GM12878 (cell line): ENCODE measurements around the gene PPP1R13L.

Experiments
- CHD1 ChIP-seq: IDR thresholded peaks from 2 replicates; pipeline ENCODE4 v1.6.1; 2012; ENCODE audit warnings: low read depth, low read length, improper control_type of control experiment
- CREM ChIP-seq: IDR thresholded peaks from 2 replicates; pipeline ENCODE4 v1.6.1; 2014; ENCODE audit warnings: antibody characterized with exemption, low read depth
- CTCF ChIP-seq, 3 experiments: IDR thresholded peaks in 2 of 3; conservative IDR thresholded peaks in 1 of 3; 2 replicates each; pipeline ENCODE4 v1.5.1; 2011; ENCODE audit warnings: low read depth in 3 of 3, low read length in 3 of 3, mild to moderate bottlenecking in 3 of 3, control low read depth in 2 of 3, moderate library complexity in 2 of 3, inconsistent platforms in 1 of 3, mixed read lengths in 1 of 3; ENCODE audit not compliant: control insufficient read depth in 2 of 3, insufficient read depth in 1 of 3; ENCODE audit errors: extremely low read depth in 1 of 3
- ELK1 ChIP-seq: IDR thresholded peaks from 2 replicates; pipeline ENCODE4 v1.6.1; 2012; ENCODE audit warnings: low read depth, low read length, improper control_type of control experiment
- EP300 ChIP-seq, 2 experiments: fragments of 150-350 bp in 1 of 2; IDR thresholded peaks; 2 replicates each; pipeline ENCODE4 v1.6.1; 2011 to 2012; ENCODE audit warnings: low read depth in 2 of 2, low read length in 2 of 2, borderline replicate concordance in 1 of 2, improper control_type of control experiment in 1 of 2, inconsistent platforms in 1 of 2; ENCODE audit not compliant: control insufficient read depth in 1 of 2
- FOXK2 ChIP-seq: fragments of 450-650 bp; IDR thresholded peaks from 2 replicates; pipeline ENCODE4 v1.6.1; 2017; ENCODE audit warnings: mild to moderate bottlenecking, moderate library complexity
- GATAD2B ChIP-seq: fragments of 450-650 bp; conservative IDR thresholded peaks from 2 replicates; pipeline ENCODE4 v1.6.1; 2017; ENCODE audit warnings: low read depth, mild to moderate bottlenecking, moderate library complexity
- KAT2A ChIP-seq: conservative IDR thresholded peaks from 2 replicates; pipeline ENCODE4 v1.6.1; 2011; ENCODE audit warnings: low read depth, low read length; ENCODE audit not compliant: control insufficient read depth
- PBX3 ChIP-seq: IDR thresholded peaks from 2 replicates; pipeline ENCODE4 v1.6.1; 2011; ENCODE audit warnings: mild to moderate bottlenecking, low read depth, low read length, moderate library complexity; ENCODE audit not compliant: insufficient replicate concordance
- POLR2AphosphoS5 ChIP-seq: IDR thresholded peaks from 2 replicates; pipeline ENCODE4 v1.6.1; 2011; ENCODE audit warnings: mild to moderate bottlenecking, low read length, inconsistent platforms
- SIN3A ChIP-seq: IDR thresholded peaks from 2 replicates; pipeline ENCODE4 v1.6.1; 2012; ENCODE audit warnings: low read depth, low read length, improper control_type of control experiment
- TARDBP ChIP-seq: IDR thresholded peaks from 2 replicates; pipeline ENCODE4 v1.6.1; 2016; ENCODE audit warnings: borderline replicate concordance
- TF ChIP-seq, protein P1 (sequence below): fragments of 450-650 bp; formaldehyde crosslinking; IDR thresholded peaks from 2 replicates; pipeline ENCODE4 v1.4.0; 2022; ENCODE audit warnings: mild to moderate bottlenecking, moderate library complexity

DNA sequence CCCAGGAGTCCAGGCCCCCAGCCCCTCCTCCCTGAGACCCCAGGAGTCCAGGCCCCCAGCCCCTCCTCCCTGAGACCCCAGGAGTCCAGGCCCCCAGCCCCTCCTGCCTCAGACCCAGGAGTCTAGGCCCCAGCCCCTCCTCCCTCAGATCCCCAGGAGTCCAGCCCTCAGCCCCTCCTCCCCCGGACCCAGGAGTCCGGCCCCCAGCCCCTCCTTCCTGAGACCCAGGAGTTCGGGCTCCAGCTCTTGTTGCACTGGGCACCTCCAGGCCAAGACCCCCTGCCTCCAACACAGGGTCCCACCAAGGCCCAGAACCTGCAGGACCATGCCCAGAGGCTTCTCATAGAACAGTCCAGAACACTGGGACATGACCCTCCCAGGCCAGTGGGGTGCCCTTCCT lies 15.0 kb upstream of the PPP1R13L start:
- TF ChIP-seq CTCF (IDR thresholded peaks at IDR 0.05 in 2 of 3, conservative IDR thresholded peaks at IDR 0.05 in 1 of 3; ENCODE audit: control insufficient read depth in 2 of 3, extremely low read depth in 1 of 3, insufficient read depth in 1 of 3, low read depth in 3 of 3, low read length in 3 of 3) (no peak), EP300 (IDR thresholded peaks at IDR 0.05; ENCODE audit: borderline replicate concordance in 1 of 2, control insufficient read depth in 1 of 2, low read depth in 2 of 2, low read length in 2 of 2) (no peak), ELK1 (no peak), PBX3 (no peak), POLR2AphosphoS5 (no peak), TARDBP (no peak), GATAD2B (no peak), CHD1 (no peak), FOXK2 (no peak), KAT2A (no peak), SIN3A (no peak), CREM (no peak)
- TF ChIP-seq, protein P1, sequence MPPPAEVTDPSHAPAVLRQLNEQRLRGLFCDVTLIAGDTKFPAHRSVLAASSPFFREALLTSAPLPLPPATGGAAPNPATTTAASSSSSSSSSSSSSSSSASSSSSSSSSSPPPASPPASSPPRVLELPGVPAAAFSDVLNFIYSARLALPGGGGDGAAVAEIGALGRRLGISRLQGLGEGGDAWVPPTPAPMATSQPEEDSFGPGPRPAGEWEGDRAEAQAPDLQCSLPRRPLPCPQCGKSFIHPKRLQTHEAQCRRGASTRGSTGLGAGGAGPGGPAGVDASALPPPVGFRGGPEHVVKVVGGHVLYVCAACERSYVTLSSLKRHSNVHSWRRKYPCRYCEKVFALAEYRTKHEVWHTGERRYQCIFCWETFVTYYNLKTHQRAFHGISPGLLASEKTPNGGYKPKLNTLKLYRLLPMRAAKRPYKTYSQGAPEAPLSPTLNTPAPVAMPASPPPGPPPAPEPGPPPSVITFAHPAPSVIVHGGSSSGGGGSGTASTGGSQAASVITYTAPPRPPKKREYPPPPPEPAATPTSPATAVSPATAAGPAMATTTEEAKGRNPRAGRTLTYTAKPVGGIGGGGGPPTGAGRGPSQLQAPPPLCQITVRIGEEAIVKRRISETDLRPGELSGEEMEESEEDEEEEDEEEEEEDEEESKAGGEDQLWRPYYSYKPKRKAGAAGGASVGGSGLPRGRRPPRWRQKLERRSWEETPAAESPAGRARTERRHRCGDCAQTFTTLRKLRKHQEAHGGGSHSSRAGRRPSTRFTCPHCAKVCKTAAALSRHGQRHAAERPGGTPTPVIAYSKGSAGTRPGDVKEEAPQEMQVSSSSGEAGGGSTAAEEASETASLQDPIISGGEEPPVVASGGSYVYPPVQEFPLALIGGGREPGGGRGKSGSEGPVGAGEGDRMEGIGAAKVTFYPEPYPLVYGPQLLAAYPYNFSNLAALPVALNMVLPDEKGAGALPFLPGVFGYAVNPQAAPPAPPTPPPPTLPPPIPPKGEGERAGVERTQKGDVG (CRISPR knock-in tag): no peak
